Measurements from ENCODE around the gene PRSS57.

DNA sequence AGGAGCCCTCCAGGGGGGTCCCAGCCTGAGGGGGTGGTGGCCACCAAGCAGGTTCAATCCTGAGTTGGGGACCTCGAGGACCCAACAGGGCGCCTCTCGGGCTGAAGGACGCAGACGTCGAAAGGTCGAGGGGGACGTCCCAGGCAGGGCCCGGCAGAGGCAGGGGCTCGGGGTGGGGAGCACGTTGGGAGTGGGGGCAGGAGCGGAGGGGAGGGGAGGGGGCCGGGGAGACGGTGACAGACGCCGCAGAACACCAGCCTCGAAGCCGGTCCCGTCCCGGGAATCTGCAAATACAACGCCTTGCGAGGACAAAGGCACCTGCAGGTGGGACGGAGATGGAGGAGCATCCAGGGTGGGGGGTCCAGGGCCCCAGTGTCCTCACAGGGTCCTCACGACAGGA lies 51.5 kb downstream of the PRSS57 start:
- TF ChIP-seq, protein P1, sequence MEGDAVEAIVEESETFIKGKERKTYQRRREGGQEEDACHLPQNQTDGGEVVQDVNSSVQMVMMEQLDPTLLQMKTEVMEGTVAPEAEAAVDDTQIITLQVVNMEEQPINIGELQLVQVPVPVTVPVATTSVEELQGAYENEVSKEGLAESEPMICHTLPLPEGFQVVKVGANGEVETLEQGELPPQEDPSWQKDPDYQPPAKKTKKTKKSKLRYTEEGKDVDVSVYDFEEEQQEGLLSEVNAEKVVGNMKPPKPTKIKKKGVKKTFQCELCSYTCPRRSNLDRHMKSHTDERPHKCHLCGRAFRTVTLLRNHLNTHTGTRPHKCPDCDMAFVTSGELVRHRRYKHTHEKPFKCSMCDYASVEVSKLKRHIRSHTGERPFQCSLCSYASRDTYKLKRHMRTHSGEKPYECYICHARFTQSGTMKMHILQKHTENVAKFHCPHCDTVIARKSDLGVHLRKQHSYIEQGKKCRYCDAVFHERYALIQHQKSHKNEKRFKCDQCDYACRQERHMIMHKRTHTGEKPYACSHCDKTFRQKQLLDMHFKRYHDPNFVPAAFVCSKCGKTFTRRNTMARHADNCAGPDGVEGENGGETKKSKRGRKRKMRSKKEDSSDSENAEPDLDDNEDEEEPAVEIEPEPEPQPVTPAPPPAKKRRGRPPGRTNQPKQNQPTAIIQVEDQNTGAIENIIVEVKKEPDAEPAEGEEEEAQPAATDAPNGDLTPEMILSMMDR (IDR thresholded peaks at IDR 0.05; ENCODE audit: low read depth, low read length), result no peak
- TF ChIP-seq EZH2phosphoT487 (IDR thresholded peaks at IDR 0.05; ENCODE audit: low read depth), result no peak

Measured in OCI-LY3 (cell line).